ENCODE results near the gene SPOUT1. TPM values are rescaled to one million over a fixed set of nuclear protein-coding genes. Genes with fewer than 3 reads are reported as not detected.

Gene SPOUT1
- total and polyA plus RNA-seq, 10 of the 15 experiments (the other 5 are each of a cell fraction or from before 2014, with no cell fraction given): 5.7 to 95.0 (median 40.6) TPM

DNA sequence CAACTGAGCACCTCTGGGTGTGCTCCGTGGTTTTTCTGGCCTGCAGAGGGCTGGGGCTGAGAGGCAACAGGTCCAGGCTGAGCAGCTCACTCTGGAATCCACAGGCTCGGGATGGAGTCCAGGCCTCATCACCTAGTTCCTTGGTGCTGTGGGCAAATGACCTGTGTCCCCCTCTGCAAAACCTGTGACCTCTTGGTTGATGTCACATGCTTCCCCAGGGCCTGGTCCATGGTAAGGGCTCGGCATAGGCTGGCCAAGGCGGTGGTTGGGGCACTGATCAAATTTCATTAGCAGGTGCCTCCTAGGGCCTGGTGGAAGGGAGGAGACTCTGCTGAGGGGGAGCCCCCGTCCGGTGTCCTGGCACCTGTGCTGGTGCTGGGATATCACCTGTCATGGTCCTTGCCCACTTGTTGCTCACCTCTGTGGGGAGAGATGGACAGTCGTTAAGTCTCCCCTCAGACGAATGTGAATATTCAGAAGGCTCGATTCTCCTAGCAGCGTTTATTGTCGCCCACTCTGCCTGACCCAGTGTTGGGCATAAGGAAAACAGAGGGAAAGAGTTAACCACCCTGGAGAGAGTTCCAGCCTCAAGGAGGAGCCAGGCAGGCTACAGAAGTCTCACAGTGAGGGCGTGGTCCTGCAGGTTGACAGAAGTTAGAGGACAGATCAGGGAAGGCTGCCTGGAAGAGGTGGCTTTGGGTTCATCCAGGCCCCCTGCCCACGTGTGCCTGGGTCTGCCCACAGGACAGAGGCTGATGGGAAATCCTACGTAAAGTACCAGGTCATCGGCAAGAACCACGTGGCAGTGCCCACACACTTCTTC, 7.8 kb downstream of the SPOUT1 start:
- Histone ChIP-seq H3K9me3 (replicated peaks; ENCODE audit: control insufficient read depth, insufficient read depth, low read length) (no peaks in the 10 kb centered on the region), H3K27me3 (replicated peaks in 1 of 2; ENCODE audit: control insufficient read depth in 2 of 2, insufficient read depth in 2 of 2, low read length in 1 of 2) (no peaks in the 10 kb centered on the region), H2AFZ (ENCODE audit: control insufficient read depth, low read depth, low read length) (no peak overlapping the region), H3K9ac (ENCODE audit: control insufficient read depth, insufficient read depth, low read length) (no peak overlapping the region), H3K4me1 (ENCODE audit: control insufficient read depth, insufficient read depth, low read length) (peaks cover 7% of the 10 kb centered on the region; the same call in 1 of the 2 replicates), H4K20me1 (ENCODE audit: control insufficient read depth, insufficient read depth) (no peaks in the 10 kb centered on the region), H3K79me2 (ENCODE audit: control insufficient read depth, insufficient read depth, low read length) (peaks cover 3% of the 10 kb centered on the region; the same call in 1 of the 2 replicates), H3K4me3 (no peak overlapping the region), H3K27ac (ENCODE audit: control insufficient read depth, insufficient read depth) (no peak overlapping the region), H3K4me2 (ENCODE audit: control insufficient read depth, insufficient read depth) (no peak overlapping the region), H3K36me3 (ENCODE audit: control insufficient read depth in 2 of 2, insufficient read depth in 2 of 2, low read length in 1 of 2) (peaks cover 16 to 28% of the 10 kb centered on the region in 2 experiments)
- POLR2A ChIA-PET: no interaction called here
- WGBS (ENCODE audit: insufficient coverage, insufficient replicate concordance, low lambda C conversion rate, missing lambda C conversion rate): 89% methylated on average over 16 of the region's 16 CpGs
- CTCF ChIA-PET: interaction anchor here (1.2 kb wide), 1 partner anchor 106 kb away, joined by 3 read pairs; no protein-coding TSS in a partner anchor
- RAD21 ChIA-PET (ENCODE audit: unreplicated experiment): no interaction called here
- intact Hi-C loops (cut with micrococcal nuclease; ENCODE audit: unreplicated experiment) (no loop called here), in situ Hi-C loops (cut with MboI) (no loop called here)
- BruUV-seq (replicated peaks): no TSS peak
- FAIRE-seq (no peak), DNase-seq (ENCODE audit: low read depth, low spot score) (no peak), ATAC-seq (no peak)
- SMC1A ChIA-PET (ENCODE audit: uncharacterized antibody, unreplicated experiment): no interaction called here
- TF ChIP-seq FOXM1 (IDR thresholded peaks at IDR 0.05; ENCODE audit: low read depth, low read length) (no peak), KAT2A (conservative IDR thresholded peaks at IDR 0.05; ENCODE audit: control insufficient read depth, low read depth, low read length) (no peak), HCFC1 (IDR thresholded peaks at IDR 0.05; ENCODE audit: low read length) (no peak), NFYB (IDR thresholded peaks at IDR 0.05; ENCODE audit: insufficient read depth, low read depth, low read length) (no peak), LARP7 (IDR thresholded peaks at IDR 0.05) (no peak), SRF (IDR thresholded peaks at IDR 0.05; ENCODE audit: low read depth in 2 of 2, low read length in 2 of 2) (no peak), TCF7 (IDR thresholded peaks at IDR 0.05; ENCODE audit: borderline replicate concordance) (no peak), NBN (IDR thresholded peaks at IDR 0.05) (no peak), FOXK2 (IDR thresholded peaks at IDR 0.05) (no peak), PML (IDR thresholded peaks at IDR 0.05; ENCODE audit: low read length) (no peak), TCF3 (IDR thresholded peaks at IDR 0.05; ENCODE audit: borderline replicate concordance, insufficient read depth, low read depth, low read length) (no peak), EP300 (IDR thresholded peaks at IDR 0.05; ENCODE audit: borderline replicate concordance in 1 of 2, control insufficient read depth in 1 of 2, low read depth in 2 of 2, low read length in 2 of 2) (no peak)
- TF ChIP-seq, protein P1, sequence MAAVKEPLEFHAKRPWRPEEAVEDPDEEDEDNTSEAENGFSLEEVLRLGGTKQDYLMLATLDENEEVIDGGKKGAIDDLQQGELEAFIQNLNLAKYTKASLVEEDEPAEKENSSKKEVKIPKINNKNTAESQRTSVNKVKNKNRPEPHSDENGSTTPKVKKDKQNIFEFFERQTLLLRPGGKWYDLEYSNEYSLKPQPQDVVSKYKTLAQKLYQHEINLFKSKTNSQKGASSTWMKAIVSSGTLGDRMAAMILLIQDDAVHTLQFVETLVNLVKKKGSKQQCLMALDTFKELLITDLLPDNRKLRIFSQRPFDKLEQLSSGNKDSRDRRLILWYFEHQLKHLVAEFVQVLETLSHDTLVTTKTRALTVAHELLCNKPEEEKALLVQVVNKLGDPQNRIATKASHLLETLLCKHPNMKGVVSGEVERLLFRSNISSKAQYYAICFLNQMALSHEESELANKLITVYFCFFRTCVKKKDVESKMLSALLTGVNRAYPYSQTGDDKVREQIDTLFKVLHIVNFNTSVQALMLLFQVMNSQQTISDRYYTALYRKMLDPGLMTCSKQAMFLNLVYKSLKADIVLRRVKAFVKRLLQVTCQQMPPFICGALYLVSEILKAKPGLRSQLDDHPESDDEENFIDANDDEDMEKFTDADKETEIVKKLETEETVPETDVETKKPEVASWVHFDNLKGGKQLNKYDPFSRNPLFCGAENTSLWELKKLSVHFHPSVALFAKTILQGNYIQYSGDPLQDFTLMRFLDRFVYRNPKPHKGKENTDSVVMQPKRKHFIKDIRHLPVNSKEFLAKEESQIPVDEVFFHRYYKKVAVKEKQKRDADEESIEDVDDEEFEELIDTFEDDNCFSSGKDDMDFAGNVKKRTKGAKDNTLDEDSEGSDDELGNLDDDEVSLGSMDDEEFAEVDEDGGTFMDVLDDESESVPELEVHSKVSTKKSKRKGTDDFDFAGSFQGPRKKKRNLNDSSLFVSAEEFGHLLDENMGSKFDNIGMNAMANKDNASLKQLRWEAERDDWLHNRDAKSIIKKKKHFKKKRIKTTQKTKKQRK (IDR thresholded peaks at IDR 0.05; ENCODE audit: low read depth, low read length): no peak
- TF ChIP-seq, protein P2, sequence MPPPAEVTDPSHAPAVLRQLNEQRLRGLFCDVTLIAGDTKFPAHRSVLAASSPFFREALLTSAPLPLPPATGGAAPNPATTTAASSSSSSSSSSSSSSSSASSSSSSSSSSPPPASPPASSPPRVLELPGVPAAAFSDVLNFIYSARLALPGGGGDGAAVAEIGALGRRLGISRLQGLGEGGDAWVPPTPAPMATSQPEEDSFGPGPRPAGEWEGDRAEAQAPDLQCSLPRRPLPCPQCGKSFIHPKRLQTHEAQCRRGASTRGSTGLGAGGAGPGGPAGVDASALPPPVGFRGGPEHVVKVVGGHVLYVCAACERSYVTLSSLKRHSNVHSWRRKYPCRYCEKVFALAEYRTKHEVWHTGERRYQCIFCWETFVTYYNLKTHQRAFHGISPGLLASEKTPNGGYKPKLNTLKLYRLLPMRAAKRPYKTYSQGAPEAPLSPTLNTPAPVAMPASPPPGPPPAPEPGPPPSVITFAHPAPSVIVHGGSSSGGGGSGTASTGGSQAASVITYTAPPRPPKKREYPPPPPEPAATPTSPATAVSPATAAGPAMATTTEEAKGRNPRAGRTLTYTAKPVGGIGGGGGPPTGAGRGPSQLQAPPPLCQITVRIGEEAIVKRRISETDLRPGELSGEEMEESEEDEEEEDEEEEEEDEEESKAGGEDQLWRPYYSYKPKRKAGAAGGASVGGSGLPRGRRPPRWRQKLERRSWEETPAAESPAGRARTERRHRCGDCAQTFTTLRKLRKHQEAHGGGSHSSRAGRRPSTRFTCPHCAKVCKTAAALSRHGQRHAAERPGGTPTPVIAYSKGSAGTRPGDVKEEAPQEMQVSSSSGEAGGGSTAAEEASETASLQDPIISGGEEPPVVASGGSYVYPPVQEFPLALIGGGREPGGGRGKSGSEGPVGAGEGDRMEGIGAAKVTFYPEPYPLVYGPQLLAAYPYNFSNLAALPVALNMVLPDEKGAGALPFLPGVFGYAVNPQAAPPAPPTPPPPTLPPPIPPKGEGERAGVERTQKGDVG (CRISPR knock-in tag; IDR thresholded peaks at IDR 0.05): no peak

Measured in GM12878 (cell line).